ENCODE measurements around the gene ANGPTL3. TPM values are rescaled to one million over a fixed set of nuclear protein-coding genes. Genes with fewer than 3 reads are reported as not detected.

Gene ANGPTL3
- polyA plus RNA-seq, 1 of the 3 experiments (the other 2 are of a cell fraction) = not detected

- Histone ChIP-seq H3F3A (replicated peaks; ENCODE audit: insufficient read depth) (peaks cover 6% of the 10 kb centered on the region), H4K20me1 (ENCODE audit: insufficient read depth) (no peaks in the 10 kb centered on the region; the same call in none of the 2 replicates), H3K36me3 (replicated peaks in 1 of 2; ENCODE audit: control insufficient read depth in 1 of 2, insufficient read depth in 2 of 2, low read length in 1 of 2) (peaks cover 26 to 41% of the 10 kb centered on the region in 2 experiments), H3K4me2 (no peak overlapping the region), H3K27me3 (ENCODE audit: insufficient read depth) (no peaks in the 10 kb centered on the region), H3K4me1 (ENCODE audit: control insufficient read depth in 1 of 2, insufficient read depth in 2 of 2, low read depth in 1 of 2, low read length in 1 of 2) (no peaks in the 10 kb centered on the region), H2AFZ (ENCODE audit: low read depth) (no peak overlapping the region), H3K4me3 (ENCODE audit: low read depth in 2 of 2, low read length in 1 of 2) (no peak overlapping the region), H3K79me2 (ENCODE audit: insufficient read depth) (peaks cover 60% of the 10 kb centered on the region), H3K9me3 (no peaks in the 10 kb centered on the region), H3K27ac (ENCODE audit: low read depth in 2 of 2, low read length in 1 of 2) (no peak overlapping the region), H3K9me2 (no peaks in the 10 kb centered on the region), H3K9ac (no peak overlapping the region)
- ChIA-PET POLR2A (no interaction called here), CTCF (no interaction called here)
- TF ChIP-seq SMC3 (IDR thresholded peaks at IDR 0.05; ENCODE audit: low read depth, low read length) (no peak), GATA2 (CRISPR knock-in tag; IDR thresholded peaks at IDR 0.05) (no peak), FOXJ3 (CRISPR knock-in tag; IDR thresholded peaks at IDR 0.05) (no peak), SIN3A (IDR thresholded peaks at IDR 0.05; ENCODE audit: borderline replicate concordance, low read depth, low read length) (no peak), RFX5 (IDR thresholded peaks at IDR 0.05; ENCODE audit: low read length) (no peak), RCOR1 (IDR thresholded peaks at IDR 0.05; ENCODE audit: low read length) (no peak), POLR2AphosphoS5 (IDR thresholded peaks at IDR 0.05; ENCODE audit: low read depth, low read length) (no peak), NRF1 (IDR thresholded peaks at IDR 0.05; ENCODE audit: low read depth, low read length) (no peak), ZBTB33 (IDR thresholded peaks at IDR 0.05; ENCODE audit: borderline replicate concordance, low read depth) (no peak), RXRA (IDR thresholded peaks at IDR 0.05; ENCODE audit: borderline replicate concordance, low read depth) (no peak), JUND (IDR thresholded peaks at IDR 0.05) (no peak)
- WGBS (ENCODE audit: low lambda C conversion rate) = 97% methylated on average over 1 of the region's 1 CpG
- DNase-seq = no peak
These were observed 57.4 kb downstream of the ANGPTL3 start for GRCh38 chr1:62654744-62655143.

Other genes starting within 250 kb of the ANGPTL3 start
- 3.9 and 4.3 TPM in 2 replicates for gene USP1, start 160.5 kb upstream of the ANGPTL3 start, polyA plus RNA-seq (2012; rRNA removed)
- gene DOCK7, start 90.9 kb downstream of the ANGPTL3 start, polyA plus RNA-seq (2012; rRNA removed) = 27.6 and 32.0 TPM in 2 replicates
- gene ATG4C, start 186.6 kb downstream of the ANGPTL3 start, polyA plus RNA-seq (2012; rRNA removed) = 2.8 and 3.0 TPM in 2 replicates

Measured in SK-N-SH (cell line).